Activated CD4-positive, alpha-beta T cell treated with anti-CD3 and anti-CD28 coated beads for 24 hours (primary cell): ENCODE measurements around the gene IMPACT.

ENCODE experiments used
- DNase-seq, 2 donors: peaks; one replicate each; pipeline ENCODE4 v3.0.0-alpha.2; 2020; ENCODE audit warnings: low read depth in 2 of 2

Gene IMPACT

GRCh38 chr18:24421831-24422230 is 4.6 kb upstream of the IMPACT start:
- DNase-seq = no peak

- no peak for DNase-seq
Measured at GRCh38 chr18:24426073-24426397, 435 bp upstream of the IMPACT start.

- no peak for DNase-seq
Measured at GRCh38 chr18:24427484-24427883, 1.0 kb downstream of the IMPACT start.

GRCh38 chr18:24428709-24429108 is 2.2 kb downstream of the IMPACT start:
- no peak for DNase-seq

GRCh38 chr18:24429188-24429587 is 2.7 kb downstream of the IMPACT start:
- DNase-seq = no peak

DNA sequence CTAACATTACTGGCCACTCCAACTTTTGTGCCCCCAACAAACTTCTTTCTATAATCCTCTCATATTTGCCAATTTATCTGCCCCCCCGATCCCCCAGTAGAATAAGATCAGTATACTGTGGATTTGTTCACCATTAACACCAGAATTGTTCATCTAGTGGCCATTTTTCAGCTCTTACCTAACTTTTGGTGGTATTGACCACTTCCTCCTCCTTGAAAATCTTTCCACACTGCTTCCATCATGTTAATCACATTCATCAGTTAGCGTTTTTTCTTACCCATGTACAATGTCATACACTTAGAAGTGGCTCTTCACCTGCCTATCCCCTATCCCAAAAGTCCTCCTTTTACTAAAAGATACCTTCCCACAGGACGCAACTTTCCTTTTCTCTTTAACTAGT is 6.1 kb downstream of the IMPACT start:
- no peak for DNase-seq

DNA sequence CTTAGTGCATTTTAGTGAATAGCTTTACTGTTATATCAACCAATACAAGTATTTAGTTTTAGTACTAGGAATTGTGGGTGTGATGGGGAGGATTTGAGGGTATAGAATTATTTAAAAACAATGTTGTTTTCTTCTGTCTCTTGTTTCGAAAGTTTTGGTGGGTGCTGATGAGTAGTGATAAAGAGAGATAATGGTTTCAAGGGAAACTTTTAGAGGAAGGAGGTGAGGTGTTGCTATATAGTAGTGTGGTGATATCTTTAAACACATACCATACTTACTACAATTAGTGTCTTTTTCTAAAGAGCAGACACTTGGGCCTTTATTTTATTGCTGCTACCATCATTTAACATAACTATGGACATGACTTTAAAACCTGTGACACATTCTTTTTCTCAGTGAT is 10.5 kb downstream of the IMPACT start:
- DNase-seq = no peak

DNA sequence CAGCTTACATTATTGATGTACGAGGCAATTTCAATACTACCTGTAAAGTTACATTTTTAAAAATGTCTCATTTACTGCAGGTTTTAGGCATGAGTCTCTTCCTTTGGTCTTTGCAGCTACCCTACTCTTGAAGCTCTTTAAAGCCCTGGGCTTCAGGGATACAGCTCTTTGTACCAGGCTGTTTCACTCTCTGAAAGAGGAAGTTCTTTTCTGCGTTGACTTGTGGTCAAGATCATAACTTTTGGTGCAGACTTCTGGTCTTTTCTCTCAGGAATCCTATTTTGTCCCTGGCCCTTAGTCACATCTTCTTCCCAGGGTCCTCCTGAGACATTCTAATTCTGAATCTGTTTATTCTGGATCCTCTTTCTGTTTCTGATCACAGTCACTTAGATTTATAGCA is 17.4 kb downstream of the IMPACT start:
- DNase-seq = no peak

GRCh38 chr18:24446453-24446852 is 20.0 kb downstream of the IMPACT start:
- no peak for DNase-seq

GRCh38 chr18:24446953-24447538 is 20.6 kb downstream of the IMPACT start:
- no peak for DNase-seq

GRCh38 chr18:24447961-24448360 is 21.5 kb downstream of the IMPACT start:
- no peak for DNase-seq

DNA sequence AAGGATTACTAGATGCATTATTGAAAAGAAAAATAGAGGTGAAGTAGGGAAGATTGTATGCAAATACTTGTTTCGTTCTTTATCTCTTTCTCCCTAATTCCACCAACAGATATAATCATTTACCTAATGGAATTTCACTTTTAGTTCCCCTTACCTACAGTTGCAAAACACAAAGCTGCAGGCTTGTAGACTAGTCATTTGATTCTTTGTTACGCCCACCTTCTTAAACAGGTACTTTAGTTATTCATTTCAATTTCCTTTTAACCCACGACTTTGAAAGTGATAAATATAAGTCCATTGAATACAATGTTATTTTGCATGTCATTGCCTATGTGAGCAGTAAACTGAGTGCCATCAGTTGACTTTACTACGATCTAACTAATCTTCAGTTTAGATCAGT is 30.1 kb downstream of the IMPACT start:
- no peak for DNase-seq

DNA sequence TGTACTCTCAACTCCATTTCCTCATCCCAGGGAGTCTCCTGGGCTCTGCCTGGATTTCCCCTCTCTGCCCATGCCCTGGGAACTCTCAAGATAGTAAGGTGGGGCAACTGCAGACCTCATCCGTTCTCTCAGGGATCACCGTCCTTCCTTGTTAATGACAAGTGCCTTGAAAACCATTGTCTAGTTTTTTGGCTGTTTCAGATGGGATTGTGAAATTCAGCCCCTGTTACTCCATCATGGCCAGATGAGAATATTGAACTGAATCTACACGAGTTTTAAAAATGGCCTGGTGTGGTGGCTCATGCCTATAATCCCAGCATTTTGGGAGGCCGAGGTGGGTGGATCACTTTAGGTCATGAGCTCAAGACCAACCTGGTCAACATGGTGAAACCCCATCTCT is 33.3 kb downstream of the IMPACT start:
- DNase-seq = no peak

- DNase-seq = no peak
Measured at GRCh38 chr18:24460388-24460787, 33.9 kb downstream of the IMPACT start, which contains the start of gene HRH4. Gene HRH4 (plus strand): TSS chr18:24460637. CDS start chr18:24460729, 92 bp downstream.

GRCh38 chr18:24461996-24462395 is 35.5 kb downstream of the IMPACT start:
- no peak for DNase-seq

DNA sequence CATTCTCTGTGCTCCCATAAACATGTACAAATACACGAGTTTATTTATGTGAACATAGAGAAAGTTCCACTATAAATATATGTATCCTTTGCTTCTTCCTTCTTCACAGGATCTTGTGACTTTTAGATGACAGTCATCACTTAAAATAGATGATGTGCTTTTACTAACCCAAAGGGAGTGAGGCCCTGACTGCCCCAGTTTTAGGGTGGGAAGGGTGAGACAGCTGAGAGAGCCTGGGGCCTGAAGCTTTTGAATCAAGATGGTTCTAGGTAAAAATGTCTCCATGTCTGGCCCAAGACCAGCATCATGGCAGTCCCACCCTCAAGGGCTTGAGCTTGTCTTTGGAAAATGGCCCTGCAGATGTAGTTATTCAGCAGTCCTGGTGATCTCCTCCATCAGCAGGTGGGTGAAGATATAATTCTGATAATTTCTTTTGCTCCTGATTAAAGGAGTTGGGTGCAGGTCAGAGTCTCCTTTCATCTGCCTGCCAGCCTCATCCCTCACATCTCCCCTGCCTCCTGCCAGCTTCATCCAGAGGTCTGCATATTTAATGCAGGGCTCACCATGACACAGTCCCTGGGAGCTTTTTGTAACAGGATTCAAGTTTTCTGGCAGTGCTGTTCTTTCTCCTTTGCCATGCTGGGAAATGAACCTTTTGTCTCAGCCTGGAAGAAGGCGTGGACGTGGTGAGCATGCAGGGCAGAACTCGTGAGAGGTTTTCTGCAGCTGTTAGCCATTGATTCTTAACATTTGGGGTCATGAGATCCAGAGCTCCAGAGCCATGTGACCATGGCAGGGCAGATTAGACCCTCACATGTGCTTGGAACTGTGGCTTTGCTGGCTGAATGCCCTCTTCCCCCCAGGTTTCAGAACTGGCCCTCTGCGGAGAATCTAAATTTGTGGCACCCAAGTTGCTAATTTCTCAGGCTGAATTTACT is 36.6 kb downstream of the IMPACT start:
- DNase-seq = no peak

DNA sequence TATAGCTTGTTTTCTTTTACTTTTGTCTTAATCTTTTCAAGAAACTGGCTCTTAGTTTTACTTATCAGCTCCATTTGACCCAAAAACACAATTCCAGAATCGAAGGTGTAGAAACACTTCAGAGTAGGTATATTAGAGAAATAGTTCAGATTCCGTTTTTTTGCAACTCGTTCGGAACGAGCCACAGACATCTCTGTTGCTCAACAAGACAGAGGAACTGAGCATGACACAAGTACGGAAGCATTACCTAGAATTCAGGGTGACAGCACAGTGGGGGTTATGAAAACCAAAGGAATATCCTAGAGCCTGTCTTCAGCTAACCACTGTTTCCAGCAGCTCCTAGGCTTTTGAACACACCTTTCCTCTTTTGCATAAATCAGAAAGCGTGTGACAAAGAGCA is 39.0 kb downstream of the IMPACT start:
- DNase-seq = no peak

- no peak for DNase-seq
Measured at GRCh38 chr18:24466771-24467170, 40.3 kb downstream of the IMPACT start.

DNA sequence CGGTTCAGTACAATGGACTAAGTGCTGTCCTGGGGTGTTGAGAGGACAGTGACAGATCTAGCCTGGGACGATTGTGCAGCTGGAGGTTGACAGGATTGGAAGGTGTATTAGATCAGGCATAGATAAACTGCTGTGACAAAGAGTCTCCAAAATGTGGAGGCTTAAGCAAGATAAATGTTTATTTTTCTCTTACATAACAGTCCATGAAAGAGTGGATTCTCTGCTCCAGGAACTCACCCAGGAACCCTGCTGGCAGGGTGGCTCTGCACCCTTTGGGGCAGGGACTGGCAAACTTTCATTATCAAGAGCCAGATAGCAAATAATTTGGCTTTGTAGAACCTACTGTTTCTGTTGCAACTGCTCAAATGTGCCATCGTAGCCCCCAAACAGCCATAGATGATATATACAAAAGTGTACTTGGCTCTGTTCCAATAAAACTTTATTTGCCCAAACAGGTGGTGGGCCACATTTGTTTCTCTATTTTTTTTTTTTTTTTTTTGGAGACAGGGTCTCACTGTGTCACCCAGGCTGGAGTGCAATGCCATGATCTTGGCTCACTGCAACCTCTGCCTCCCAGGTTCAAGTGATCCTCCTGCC is 43.6 kb downstream of the IMPACT start:
- no peak for DNase-seq

- no peak for DNase-seq
Measured at GRCh38 chr18:24470805-24471204, 44.3 kb downstream of the IMPACT start.

DNA sequence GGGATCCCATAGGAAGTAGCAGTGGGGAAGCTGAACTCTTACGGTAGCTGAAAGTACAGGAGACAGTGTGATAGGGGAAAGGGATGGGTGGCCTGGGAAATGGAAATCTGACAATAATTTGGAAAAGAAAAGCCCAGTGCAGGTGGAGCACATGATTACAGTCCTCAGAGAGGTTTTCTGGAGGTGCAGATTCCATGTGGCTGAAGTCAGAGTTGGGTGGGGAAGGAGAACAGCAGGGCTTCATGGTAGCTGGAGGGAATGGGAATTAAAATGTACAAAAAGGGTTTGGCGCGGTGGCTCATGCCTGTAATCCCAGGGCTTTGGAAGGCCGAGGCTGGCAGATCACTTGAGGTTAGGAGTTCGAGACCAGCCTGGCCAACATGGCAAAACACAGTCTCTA is 46.1 kb downstream of the IMPACT start:
- no peak for DNase-seq

DNA sequence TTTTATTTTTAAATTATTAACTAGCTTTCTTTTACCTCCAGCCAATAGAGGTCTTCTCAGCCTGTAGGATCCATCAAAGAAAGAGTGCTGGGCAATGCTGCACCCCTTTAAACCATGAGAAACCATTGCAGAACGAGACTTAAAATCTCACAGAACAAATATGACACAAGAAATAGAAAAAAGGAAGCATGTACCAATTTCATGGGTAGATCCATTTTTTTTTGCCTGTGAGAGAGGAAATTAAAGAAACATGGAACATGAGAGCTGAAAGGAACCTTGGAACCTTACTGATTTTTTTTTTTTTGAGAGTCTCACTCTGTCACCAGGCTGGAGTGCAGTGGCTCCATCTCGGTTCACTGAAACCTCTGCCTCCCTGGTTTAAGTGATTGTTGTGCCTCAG is 47.9 kb downstream of the IMPACT start:
- no peak for DNase-seq
